Cardiac fibroblast (primary cell): ENCODE measurements around the gene ARMC5.
A peak's percentile ranks its signal among the peaks of the same experiment; 100 is the strongest.
"Not testable (repeated sequence)": the region's sequence is repeated elsewhere in the genome, so short reads cannot be mapped to it uniquely, and the experiment has no call there.

ENCODE experiments used
- DNase-seq, 2 donors: peaks; one replicate each; pipeline versions ENCODE4 v3.0.0 to v3.0.0-alpha.2; 2010; ENCODE audit warnings: low read depth in 2 of 2
- H3K4me3 ChIP-seq, 2 donors: replicated peaks in 1 of 2; 1 replicate in 1 of 2; 2 replicates in 1 of 2; pipeline ENCODE4 v1.5.1; 2011; ENCODE audit warnings: low read depth in 2 of 2, low read length in 2 of 2, mild to moderate bottlenecking in 2 of 2, moderate library complexity in 1 of 2
- CTCF ChIP-seq: IDR thresholded peaks from one replicate; pipeline ENCODE4 v1.5.1; 2011; ENCODE audit warnings: low read depth, mild to moderate bottlenecking, low read length, inconsistent platforms

ARMC5 gene

GRCh38 chr16:31440516-31441184 is 18.7 kb upstream of the ARMC5 start:
- TF ChIP-seq CTCF: no peak
- no peak for DNase-seq
- H3K4me3 ChIP-seq: no peak overlapping the region

- H3K4me3 ChIP-seq: peak overlapping the region; percentile 70 to 75
- TF ChIP-seq CTCF: no peak
- DNase-seq: no peak
Observed at GRCh38 chr16:31441956-31442355, 17.3 kb upstream of the ARMC5 start.

- not testable (repeated sequence) for H3K4me3 ChIP-seq, DNase-seq
Observed at GRCh38 chr16:31445931-31446330, 13.4 kb upstream of the ARMC5 start.

GRCh38 chr16:31451201-31451600 is 8.1 kb upstream of the ARMC5 start:
- DNase-seq: no peak
- TF ChIP-seq CTCF: no peak
- H3K4me3 ChIP-seq: no peak overlapping the region

GRCh38 chr16:31451681-31452351 is 7.5 kb upstream of the ARMC5 start:
- H3K4me3 ChIP-seq: no peak overlapping the region
- DNase-seq: peak; percentile 73 to 77
- peak; percentile 85 for TF ChIP-seq CTCF

GRCh38 chr16:31452631-31453106 is 6.6 kb upstream of the ARMC5 start:
- H3K4me3 ChIP-seq: no peak overlapping the region
- TF ChIP-seq CTCF: no peak
- peak; percentile 93 to 95 for DNase-seq

- TF ChIP-seq CTCF: no peak
- DNase-seq: peak; percentile 67 to 78
- H3K4me3 ChIP-seq: peak overlapping the region in 1 of 2 donors; percentile 12
Observed at GRCh38 chr16:31453255-31454204, 5.8 kb upstream of the ARMC5 start.
